ENCODE results near the gene FTO.

Gene FTO

GRCh38 chr16:54143410-54143809 is 439.5 kb downstream of the FTO start:
- DNase-seq, result no peak

GRCh38 chr16:54143934-54144571 is 440.1 kb downstream of the FTO start:
- DNase-seq, result no peak

GRCh38 chr16:54144572-54144947 is 440.6 kb downstream of the FTO start:
- no peak for DNase-seq

GRCh38 chr16:54145881-54146280 is 441.9 kb downstream of the FTO start:
- DNase-seq, result no peak

GRCh38 chr16:54148974-54149373 is 445.0 kb downstream of the FTO start:
- no peak for DNase-seq

GRCh38 chr16:54150861-54151260 is 446.9 kb downstream of the FTO start:
- no peak for DNase-seq

GRCh38 chr16:54152362-54153239 is 448.6 kb downstream of the FTO start:
- DNase-seq, result no peak

GRCh38 chr16:54153240-54153934 is 449.4 kb downstream of the FTO start:
- DNase-seq, result no peak

GRCh38 chr16:54156349-54156748 is 452.4 kb downstream of the FTO start:
- DNase-seq, result no peak

- DNase-seq, result no peak
Observed at GRCh38 chr16:54158986-54159385, 455.0 kb downstream of the FTO start.

- no peak for DNase-seq
Observed at GRCh38 chr16:54159490-54160080, 455.6 kb downstream of the FTO start.

- no peak for DNase-seq
Observed at GRCh38 chr16:54160252-54160860, 456.4 kb downstream of the FTO start.

- DNase-seq, result no peak
Observed at GRCh38 chr16:54160939-54161897, 457.3 kb downstream of the FTO start.

- DNase-seq, result no peak
Observed at GRCh38 chr16:54163197-54163843, 459.4 kb downstream of the FTO start.

- no peak for DNase-seq
Observed at GRCh38 chr16:54164789-54165173, 460.8 kb downstream of the FTO start.

GRCh38 chr16:54165174-54165911 is 461.4 kb downstream of the FTO start:
- no peak for DNase-seq

GRCh38 chr16:54165912-54166865 is 462.2 kb downstream of the FTO start:
- no peak for DNase-seq

- no peak for DNase-seq
Observed at GRCh38 chr16:54169112-54169511, 465.2 kb downstream of the FTO start.
